Measurements from ENCODE around the gene TMBIM4.

The TMBIM4 gene

GRCh38 chr12:66199831-66200509, 30.2 kb upstream of the TMBIM4 start:
- no peak for TF ChIP-seq CTCF (IDR thresholded peaks at IDR 0.05; ENCODE audit: low read depth, low read length)
- no peak overlapping the region for H3K4me3 ChIP-seq (ENCODE audit: low read depth, low read length)

- no peak for TF ChIP-seq CTCF (IDR thresholded peaks at IDR 0.05; ENCODE audit: low read depth, low read length)
- H3K4me3 ChIP-seq (ENCODE audit: low read depth, low read length) = no peak overlapping the region
Measured at GRCh38 chr12:66199141-66199540, 29.3 kb upstream of the TMBIM4 start.

- H3K4me3 ChIP-seq (ENCODE audit: low read depth, low read length) = no peak overlapping the region
- no peak for TF ChIP-seq CTCF (IDR thresholded peaks at IDR 0.05; ENCODE audit: low read depth, low read length)
Measured at GRCh38 chr12:66197495-66197921, 27.7 kb upstream of the TMBIM4 start.

GRCh38 chr12:66196806-66197205, 27.0 kb upstream of the TMBIM4 start:
- TF ChIP-seq CTCF (IDR thresholded peaks at IDR 0.05; ENCODE audit: low read depth, low read length) = no peak
- H3K4me3 ChIP-seq (ENCODE audit: low read depth, low read length) = no peak overlapping the region

- no peak for TF ChIP-seq CTCF (IDR thresholded peaks at IDR 0.05; ENCODE audit: low read depth, low read length)
Measured at GRCh38 chr12:66195242-66195641, 25.4 kb upstream of the TMBIM4 start.

GRCh38 chr12:66194122-66194521, 24.3 kb upstream of the TMBIM4 start:
- TF ChIP-seq CTCF (IDR thresholded peaks at IDR 0.05; ENCODE audit: low read depth, low read length) = no peak
- H3K4me3 ChIP-seq (ENCODE audit: low read depth, low read length) = no peak overlapping the region

More at GRCh38 chr12:66195242-66195641, 25.4 kb upstream of the TMBIM4 start:
- no peak overlapping the region for H3K4me3 ChIP-seq (ENCODE audit: low read depth, low read length)

GRCh38 chr12:66191547-66192126, 21.8 kb upstream of the TMBIM4 start:
- no peak for TF ChIP-seq CTCF (IDR thresholded peaks at IDR 0.05; ENCODE audit: low read depth, low read length)
- no peak overlapping the region for H3K4me3 ChIP-seq (ENCODE audit: low read depth, low read length)

Measured in WI38 (cell line).